ENCODE results near the gene TMEM181. TPM values are rescaled to one million over a fixed set of nuclear protein-coding genes. Genes with fewer than 3 reads are reported as not detected.
"Not testable (repeated sequence)": the region's sequence is repeated elsewhere in the genome, so short reads cannot be mapped to it uniquely, and the experiment has no call there.

TMEM181 gene
- total RNA-seq, 1 donor from 2014 or later, result 20.1 TPM

DNA sequence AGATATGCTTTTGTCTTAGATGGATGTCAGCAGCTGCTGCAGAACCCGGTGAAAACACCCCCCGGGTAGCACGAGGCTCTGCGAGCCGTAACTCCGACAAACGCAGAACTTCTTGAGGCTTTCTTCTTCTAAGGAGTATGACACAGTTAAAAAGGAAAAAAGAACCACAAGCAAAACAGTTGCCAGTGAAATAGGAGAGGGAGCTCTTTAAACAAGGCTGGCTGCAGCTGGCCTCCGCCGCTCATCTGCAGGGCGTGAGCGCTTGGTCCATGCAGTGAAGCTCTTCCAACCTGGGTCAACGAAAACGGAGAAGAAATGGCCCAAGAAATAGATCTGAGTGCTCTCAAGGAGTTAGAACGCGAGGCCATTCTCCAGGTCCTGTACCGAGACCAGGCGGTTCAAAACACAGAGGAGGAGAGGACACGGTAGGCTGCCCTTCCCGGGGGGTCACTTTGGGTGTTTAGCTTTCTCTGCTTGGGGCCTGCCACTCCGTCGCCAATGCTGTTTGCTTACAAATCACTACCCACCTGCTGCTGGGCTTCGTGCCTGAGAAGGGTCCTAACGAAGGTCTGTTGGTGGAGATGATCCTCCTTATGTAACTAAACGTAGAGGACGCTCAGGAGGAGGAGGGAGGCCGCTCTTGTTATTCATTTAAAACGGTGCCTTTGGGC, 103.2 kb downstream of the TMEM181 start:
- no peak for DNase-seq

DNA sequence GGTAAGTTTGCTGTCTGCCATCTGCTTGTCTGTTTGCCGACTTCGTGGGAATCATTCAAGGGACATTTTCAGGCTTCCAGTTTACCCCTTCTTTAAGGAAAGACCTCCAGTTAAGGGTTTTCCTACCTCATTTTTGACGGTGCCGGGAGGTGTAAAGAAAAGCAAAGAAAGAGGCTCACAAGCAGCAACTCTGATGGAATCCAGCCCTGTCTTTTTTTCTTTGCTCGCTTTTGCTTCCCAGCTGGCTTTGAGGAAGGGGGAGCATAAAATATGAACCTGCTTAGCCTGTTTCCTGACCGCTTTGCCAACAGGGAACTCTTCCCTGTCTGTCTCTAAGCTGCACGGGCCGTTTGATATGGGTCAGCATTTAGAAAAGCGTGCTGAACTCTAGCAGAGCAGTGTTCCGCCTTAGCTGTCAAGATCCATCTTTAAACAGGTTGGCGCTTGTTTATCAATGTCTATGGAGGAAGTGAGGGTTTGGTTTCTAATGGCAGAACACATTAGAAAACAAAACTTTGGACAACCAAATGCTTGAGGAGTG, 103.8 kb downstream of the TMEM181 start:
- peak; percentile 17 for DNase-seq

DNA sequence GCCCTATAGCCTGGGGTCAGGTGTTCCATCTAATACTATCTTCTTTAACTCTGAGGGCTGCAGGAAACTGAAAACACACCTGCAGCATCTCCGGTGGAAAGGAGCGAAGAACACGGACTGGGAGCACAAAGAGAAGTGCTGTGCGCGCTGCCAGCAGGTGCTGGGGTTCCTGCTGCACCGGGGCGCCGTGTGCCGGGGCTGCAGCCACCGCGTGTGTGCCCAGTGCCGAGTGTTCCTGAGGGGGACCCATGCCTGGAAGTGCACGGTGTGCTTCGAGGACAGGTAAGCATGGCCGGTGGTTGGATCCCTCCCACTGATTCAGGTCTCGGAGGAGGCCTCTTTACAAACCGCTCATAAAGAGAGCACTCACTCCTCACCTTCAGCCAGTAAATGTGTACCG, 105.4 kb downstream of the TMEM181 start:
- no peak for DNase-seq

DNA sequence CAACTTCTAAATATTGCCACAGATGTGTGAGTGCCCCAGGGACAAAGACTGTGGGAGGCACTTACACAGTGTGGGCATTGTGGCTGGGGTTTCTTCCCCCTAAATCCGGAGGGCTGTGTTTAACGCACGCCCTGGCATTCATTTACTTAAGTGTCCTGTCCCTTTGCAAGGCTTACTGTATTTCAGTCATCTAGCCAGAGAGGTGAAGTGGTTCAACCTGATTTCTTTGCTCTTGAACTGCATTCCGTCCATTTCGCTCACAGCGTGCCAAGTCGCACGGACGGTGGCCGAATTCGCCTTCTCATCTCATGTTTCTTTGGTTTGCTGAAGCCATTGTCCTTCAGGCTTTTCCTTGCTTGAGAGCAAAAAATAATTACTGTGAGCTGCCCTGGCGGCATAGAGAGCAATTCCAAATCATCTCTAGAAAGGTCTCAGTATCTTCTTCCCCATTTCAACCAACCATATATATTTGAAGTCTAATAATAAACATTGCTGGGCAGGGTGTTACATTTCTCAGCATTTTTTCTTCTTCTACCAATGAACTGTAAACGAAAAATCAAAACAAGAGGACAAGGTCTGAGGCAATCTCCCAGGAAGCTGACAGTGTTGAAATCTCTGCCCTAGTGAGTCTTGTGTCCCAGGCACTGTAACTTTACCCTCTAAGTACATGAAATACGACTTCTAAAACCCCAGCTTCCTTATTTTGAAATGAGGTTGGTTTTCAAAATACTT, 106.9 kb downstream of the TMEM181 start:
- no peak for DNase-seq

DNA sequence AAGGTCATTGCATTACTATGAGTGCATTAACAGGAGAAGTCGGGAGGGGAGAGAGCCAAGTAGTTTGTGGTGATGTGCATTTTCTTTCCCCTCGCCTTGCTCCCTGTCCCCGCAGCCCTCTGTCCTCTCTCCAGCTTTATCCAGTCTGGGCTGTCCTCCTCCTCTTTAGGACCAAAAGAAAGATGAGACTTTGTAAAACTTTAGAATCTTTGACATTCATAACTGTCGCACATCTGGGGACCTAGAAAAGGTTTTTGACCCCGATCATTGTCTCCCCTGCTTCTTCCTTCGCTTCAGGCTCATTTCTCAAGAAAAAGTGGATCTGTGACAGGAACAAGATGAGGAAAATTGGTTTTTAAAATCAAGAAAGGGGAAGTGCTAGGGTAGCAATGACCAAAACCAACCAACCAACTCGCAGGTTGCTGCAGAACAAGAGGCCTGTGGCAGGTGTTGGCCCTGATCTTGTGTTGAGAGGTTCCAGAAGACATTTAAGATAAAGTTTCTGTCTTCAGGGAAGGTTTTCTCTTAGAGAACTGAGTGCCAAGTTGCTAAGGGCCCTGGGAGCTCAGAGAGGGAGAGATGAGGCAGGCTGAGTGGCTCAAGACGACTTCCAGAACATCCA, 107.6 kb downstream of the TMEM181 start:
- DNase-seq, result no peak

DNA sequence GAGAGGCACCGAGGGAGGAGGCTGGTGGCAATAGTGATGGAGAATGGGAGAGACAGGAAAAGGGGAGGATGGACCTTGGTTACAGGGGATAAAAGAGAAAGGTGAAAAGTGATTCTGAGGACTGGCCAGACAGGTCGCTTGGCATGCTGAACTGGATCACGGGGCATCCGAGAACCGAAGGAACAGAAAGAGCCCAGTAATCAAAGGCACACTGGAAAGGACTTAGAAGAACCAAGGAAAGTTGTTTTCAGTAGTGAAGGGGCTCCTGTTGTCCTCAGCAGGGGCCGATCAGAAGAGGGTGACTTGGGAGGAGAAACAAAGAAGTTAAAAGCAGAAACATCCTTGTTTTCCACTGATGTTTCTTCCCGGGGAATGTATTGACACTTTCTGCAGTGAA, 108.8 kb downstream of the TMEM181 start:
- DNase-seq, result no peak

DNA sequence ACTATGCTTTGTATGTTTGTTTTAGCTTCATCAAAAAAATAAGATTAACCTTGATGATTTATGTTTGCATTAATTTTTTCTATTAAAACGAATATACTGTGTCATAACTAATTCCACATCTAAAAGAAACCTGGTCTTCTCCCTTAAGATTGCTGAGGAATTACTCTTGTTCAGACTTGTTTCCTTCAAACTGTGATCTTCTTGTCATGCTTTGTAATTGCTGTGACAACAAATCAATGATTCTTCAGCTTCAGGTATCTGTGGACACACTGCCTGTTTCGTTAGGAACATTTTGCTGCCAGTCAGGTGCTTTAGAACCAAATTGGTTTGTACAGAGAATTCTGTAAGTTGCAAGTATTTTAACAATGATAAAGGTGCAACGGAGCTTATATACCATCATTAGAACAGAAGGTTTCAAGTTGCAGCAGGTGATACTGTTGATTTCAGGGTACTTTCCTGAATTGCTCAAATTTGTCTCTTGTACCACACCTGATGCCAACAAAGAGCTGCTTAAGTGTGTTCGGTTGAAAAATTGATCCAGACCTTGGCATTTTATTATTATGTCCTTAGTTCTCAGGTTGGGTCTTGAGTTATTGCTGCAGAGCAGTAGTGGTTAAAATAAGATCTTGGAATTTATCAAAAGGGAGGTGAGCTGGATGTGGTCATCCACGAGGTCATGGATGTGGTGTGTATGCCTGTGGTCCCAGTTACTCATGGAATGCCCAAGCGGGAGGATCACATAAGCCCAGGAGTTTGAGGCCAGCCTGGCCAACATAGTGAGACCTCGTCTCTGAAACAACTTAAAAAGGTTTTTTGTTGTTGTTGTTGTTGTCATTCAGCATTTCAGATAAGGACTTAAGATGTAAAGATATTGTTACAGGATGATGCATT, 109.5 kb downstream of the TMEM181 start:
- DNase-seq, result no peak

DNA sequence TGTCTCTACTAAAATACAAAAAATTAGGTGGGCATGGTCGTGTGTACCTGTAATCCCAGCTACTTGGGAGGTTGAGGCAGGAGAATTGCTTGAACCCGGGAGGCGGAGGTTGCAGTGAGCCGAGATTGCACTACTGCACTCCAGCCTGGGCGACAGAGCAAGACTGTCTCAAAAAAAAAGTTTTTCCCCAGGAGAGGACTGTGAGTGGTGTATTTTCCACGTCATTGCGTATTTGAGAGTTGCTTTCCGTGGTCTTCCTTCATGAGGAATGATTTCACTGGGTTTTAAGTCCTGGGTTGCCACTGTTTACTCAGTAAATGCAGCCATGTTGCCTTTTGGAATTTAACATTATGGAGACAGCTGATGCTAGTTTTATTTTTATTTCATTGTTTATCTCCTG, 112.2 kb downstream of the TMEM181 start:
- DNase-seq, result not testable (repeated sequence)

DNA sequence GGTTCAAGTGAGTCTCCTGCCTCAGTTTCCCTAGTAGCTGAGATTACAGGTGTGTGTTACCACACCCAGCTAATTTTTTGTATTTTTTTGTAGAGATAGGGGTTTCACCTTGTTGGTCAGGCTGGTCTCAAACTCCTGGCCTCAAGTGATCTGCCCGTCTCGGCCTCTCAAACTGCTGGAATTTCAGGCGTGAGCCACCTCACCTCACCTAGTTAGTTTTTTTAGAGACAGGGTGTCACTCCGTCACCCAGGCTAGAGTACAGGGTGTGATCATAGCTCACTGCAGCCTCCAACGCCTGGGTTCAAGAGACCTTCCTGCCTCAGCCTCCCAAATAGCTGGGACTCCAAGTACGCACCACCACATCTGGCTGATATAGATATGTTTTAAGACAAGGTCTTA, 112.8 kb downstream of the TMEM181 start:
- DNase-seq, result no peak

DNA sequence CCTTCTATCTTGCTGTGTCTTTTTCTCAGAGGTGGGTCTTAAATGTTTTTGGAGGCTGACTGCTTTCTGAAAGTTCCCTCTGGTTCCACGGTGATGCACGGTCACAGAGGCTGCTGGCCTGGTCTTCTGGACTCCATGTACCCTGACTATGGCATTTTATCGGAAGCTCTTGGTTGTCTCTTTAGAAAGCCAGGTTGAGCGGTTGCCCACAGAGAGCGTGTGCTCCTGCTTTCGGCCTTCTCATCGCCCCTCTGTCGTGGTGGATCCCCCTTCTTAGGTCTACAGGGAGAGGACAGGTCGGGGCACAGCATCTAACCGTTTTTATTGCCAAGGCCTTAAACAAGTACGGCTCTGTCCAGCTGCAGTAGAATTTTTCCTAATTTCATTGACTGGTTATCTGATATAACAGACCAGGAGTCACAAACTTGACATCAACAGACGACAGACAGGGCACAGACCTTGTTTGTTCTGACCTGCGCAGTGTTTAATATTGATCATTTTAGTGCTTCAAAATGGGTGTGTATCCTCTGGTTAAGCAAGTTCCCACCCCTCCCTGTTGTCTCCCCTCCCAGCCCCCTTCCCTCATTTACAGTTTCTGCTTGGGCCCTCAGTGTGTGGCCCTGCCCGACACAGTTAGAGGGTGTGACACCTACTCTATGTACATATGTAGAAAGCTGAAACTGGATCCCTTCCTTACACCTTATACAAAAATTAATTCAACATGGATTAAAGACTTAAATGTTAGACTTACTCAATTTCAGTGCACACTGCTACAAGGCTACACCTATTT, 114.6 kb downstream of the TMEM181 start:
- DNase-seq, result no peak

DNA sequence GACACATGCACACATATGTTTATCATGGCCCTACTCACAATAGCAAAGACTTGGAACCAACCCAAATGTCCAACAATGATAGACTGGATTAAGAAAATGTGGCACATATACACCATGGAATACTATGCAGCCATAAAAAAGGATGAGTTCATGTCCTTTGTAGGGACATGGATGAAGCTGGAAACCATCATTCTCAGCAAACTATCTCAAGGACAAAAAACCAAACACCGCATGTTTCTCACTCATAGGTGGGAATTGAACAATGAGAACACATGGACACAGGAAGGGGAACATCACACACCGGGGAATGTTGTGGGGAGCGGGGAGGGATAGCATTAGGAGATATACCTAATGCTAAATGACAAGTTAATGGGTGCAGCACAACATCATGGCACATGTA, 117.2 kb downstream of the TMEM181 start:
- not testable (repeated sequence) for DNase-seq

DNA sequence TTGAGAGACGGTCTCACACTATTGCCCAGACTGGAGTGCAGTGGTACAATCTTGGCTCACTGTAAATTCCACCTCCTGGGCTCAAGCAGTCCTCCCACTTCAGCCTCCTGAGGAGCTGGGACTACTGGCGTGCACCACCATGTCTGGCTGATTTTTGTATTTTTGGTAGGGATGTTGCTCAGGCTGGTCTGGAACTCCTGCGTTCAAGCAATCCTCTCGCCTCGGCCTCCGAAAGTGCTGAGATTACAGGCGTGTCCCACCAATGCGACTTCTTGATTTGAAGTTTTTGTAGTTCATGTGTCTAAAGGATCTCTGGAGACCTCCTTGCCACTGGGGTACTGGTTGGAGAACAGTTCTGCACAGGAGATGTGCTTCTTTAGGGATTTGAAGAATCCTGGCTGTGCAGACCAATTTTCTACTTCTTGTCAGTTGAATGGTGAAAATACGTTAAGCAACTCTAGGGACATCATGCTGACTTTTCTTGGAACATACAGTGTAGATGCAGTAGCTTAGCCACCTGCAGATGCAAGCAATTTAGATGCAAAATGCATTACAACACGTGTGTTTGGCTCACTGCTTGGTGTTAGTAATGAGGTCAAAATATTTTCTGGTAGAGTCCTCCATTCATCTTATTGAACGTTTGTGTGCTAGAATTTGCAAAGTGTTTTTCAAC, 118.2 kb downstream of the TMEM181 start:
- DNase-seq, result no peak

DNA sequence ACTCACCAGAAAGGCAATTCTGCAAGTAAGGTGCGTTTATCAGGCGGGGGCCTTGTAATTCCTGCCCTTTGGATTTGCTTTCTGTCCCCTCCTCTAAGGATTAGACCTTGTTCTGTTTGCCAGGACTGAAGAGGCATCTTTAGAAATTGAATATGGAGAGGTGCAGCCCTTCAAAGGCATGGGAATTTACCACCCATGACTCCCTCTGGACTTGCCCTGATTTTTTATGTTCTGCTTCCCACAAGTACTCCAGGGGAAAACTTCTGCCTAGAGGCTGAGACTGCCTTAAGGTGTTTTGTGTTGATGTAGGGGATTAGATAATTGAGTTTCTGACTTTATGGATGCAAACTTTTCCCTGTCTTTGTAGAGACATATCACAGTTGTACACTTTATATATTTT, 120.1 kb downstream of the TMEM181 start:
- no peak for DNase-seq

DNA sequence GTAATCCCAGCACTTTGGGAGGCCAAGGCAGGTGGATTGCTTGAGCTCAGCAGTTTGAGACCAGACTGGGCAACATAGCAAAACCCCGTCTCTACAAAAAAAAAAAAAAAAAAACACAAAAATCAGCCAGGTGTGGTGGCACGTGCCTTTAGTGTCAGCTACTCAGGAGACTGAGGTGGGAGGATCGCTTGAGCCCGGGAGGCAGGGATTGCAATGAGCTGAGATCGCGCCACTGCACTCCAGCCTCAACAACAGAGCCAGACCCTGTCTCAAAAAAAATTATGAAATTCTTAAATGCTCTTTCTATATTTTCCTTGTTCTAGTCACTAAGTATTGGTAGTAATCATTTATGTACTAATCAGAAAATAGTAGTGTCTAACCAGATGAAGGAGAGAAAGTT, 120.6 kb downstream of the TMEM181 start:
- DNase-seq, result no peak

DNA sequence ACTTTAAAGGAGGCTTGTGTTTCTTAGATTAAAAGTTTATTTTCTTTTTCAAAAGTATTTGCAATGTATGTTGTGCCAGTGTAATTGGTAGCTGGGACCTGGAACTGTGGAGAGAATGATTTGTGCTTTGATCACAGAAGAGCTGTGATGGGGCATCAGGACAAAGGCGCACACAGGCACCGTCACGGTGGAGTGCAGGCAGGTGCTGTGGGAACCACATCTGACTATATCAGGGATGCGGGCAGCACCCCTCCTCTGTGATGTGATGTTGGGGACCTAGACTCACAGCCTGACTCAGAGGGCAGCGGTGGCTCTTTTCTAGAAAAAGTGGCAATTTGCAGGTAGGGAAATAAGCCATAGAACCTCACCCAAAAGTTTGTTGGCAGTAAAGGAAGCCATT, 124.4 kb downstream of the TMEM181 start:
- no peak for DNase-seq

DNA sequence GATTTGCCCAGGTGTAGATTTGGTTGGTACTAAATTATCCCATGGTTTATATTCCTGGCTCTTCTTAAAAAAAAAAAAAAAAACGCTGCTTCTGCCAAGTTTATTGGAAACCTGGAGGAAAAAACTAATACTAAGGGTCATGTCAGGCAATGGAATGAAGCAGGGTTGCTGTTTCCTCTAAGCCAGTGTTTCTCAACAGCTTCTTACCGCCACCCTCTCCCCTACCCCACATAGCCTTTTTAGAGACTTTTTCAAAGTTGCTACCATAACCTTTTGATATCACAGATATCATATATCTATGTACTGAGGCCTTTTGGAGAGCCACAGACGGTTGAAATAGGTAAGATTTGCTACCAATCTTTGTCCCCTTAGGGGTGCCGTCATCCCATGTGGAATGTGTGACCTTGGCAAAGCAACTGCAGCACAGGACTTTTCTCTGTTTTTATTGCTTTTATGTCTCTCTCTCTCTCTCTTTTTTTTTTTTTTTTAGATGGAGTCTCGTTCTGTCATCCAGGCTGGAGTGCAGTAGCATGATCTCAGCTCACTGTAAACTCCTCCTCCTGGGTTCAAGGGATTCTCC, 124.9 kb downstream of the TMEM181 start:
- DNase-seq, result no peak

Measured in skin of body (tissue), 2 donors.